ENCODE measurements around the gene FLOT1. TPM values are rescaled to one million over a fixed set of nuclear protein-coding genes. Genes with fewer than 3 reads are reported as not detected.
A peak's percentile ranks its signal among the peaks of the same experiment; 100 is the strongest.

Gene FLOT1
- total and polyA plus RNA-seq, 2 of the 13 experiments (the other 11 are each of a cell fraction or from before 2014, with no cell fraction given): 82.3 to 130 TPM

- TF ChIP-seq, protein P1, sequence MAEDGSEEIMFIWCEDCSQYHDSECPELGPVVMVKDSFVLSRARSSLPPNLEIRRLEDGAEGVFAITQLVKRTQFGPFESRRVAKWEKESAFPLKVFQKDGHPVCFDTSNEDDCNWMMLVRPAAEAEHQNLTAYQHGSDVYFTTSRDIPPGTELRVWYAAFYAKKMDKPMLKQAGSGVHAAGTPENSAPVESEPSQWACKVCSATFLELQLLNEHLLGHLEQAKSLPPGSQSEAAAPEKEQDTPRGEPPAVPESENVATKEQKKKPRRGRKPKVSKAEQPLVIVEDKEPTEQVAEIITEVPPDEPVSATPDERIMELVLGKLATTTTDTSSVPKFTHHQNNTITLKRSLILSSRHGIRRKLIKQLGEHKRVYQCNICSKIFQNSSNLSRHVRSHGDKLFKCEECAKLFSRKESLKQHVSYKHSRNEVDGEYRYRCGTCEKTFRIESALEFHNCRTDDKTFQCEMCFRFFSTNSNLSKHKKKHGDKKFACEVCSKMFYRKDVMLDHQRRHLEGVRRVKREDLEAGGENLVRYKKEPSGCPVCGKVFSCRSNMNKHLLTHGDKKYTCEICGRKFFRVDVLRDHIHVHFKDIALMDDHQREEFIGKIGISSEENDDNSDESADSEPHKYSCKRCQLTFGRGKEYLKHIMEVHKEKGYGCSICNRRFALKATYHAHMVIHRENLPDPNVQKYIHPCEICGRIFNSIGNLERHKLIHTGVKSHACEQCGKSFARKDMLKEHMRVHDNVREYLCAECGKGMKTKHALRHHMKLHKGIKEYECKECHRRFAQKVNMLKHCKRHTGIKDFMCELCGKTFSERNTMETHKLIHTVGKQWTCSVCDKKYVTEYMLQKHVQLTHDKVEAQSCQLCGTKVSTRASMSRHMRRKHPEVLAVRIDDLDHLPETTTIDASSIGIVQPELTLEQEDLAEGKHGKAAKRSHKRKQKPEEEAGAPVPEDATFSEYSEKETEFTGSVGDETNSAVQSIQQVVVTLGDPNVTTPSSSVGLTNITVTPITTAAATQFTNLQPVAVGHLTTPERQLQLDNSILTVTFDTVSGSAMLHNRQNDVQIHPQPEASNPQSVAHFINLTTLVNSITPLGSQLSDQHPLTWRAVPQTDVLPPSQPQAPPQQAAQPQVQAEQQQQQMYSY (CRISPR knock-in tag; IDR thresholded peaks at IDR 0.05): 0 out of 2 replicates have a peak, but pooled peaks have one; percentile 60
- TF ChIP-seq ZNF512 (CRISPR knock-in tag; IDR thresholded peaks at IDR 0.05) (no peak), TP53 (CRISPR knock-in tag; conservative IDR thresholded peaks at IDR 0.05) (0 out of 2 replicates have a peak, but pooled peaks have one; percentile 41), FOXC1 (CRISPR knock-in tag; IDR thresholded peaks at IDR 0.05; ENCODE audit: borderline replicate concordance) (no peak; the same call in 1 of the 2 replicates), ZNF142 (CRISPR knock-in tag; IDR thresholded peaks at IDR 0.05) (no peak), ZFYVE20 (CRISPR knock-in tag; IDR thresholded peaks at IDR 0.05; ENCODE audit: borderline replicate concordance, low read depth) (no peak), ELK4 (CRISPR knock-in tag; IDR thresholded peaks at IDR 0.05; ENCODE audit: borderline replicate concordance) (no peak), SPEN (CRISPR knock-in tag; IDR thresholded peaks at IDR 0.05; ENCODE audit: low read depth) (peak; percentile 72), GABPB1 (CRISPR knock-in tag; IDR thresholded peaks at IDR 0.05) (peak; percentile 92), ZNF878 (CRISPR knock-in tag; IDR thresholded peaks at IDR 0.05) (no peak), ZC3H13 (CRISPR knock-in tag; IDR thresholded peaks at IDR 0.05) (0 out of 2 replicates have a peak, but pooled peaks have one; percentile 19), FIP1L1 (IDR thresholded peaks at IDR 0.05; ENCODE audit: borderline replicate concordance, insufficient read depth, low read depth, low read length) (no peak), ZNF263 (CRISPR knock-in tag; IDR thresholded peaks at IDR 0.05) (peak; percentile 78)
Observed at GRCh38 chr6:30690403-30691207, 51.9 kb downstream of the FLOT1 start, which contains the start of gene NRM (continued).
